HepG2 (cell line): Measurements from ENCODE around the gene NSMF.

Source experiments
- CEBPB ChIP-seq: IDR thresholded peaks from 2 replicates; pipeline ENCODE4 v1.6.1; 2011; ENCODE audit warnings: low read depth, low read length, improper control_type of control experiment, borderline replicate concordance
- CTCF ChIP-seq: sonication (generic); formaldehyde crosslinking; IDR thresholded peaks from 2 replicates; pipeline ENCODE4 v1.5.0; 2020; ENCODE audit warnings: mild to moderate bottlenecking, missing genetic modification reagents, moderate library complexity
- ETV6 ChIP-seq: sonication (generic); formaldehyde crosslinking; conservative IDR thresholded peaks from 2 replicates; pipeline ENCODE4 v1.4.0; 2020; ENCODE audit warnings: missing genetic modification reagents
- NFE2L1 ChIP-seq: sonication (generic); formaldehyde crosslinking; IDR thresholded peaks from 2 replicates; pipeline ENCODE4 v1.4.0; 2020; ENCODE audit warnings: missing genetic modification reagents, mild to moderate bottlenecking, borderline replicate concordance
- NR3C1 ChIP-seq: sonication (generic); formaldehyde crosslinking; IDR thresholded peaks from 2 replicates; pipeline ENCODE4 v1.4.0; 2020; ENCODE audit warnings: missing genetic modification reagents
- PRPF4 ChIP-seq: fragments of 200-400 bp; formaldehyde crosslinking; IDR thresholded peaks from 2 replicates; pipeline ENCODE4 v1.6.1; 2016; ENCODE audit warnings: low read length, low read depth; ENCODE audit not compliant: poor library complexity, severe bottlenecking
- YY1 ChIP-seq: IDR thresholded peaks from 2 replicates; pipeline ENCODE4 v1.6.1; 2011; ENCODE audit warnings: low read length, low read depth, moderate library complexity, mild to moderate bottlenecking; ENCODE audit not compliant: insufficient read depth, insufficient replicate concordance
- ZNF263 ChIP-seq: sonication (generic); formaldehyde crosslinking; IDR thresholded peaks from 2 replicates; pipeline ENCODE4 v1.4.0; 2020; ENCODE audit warnings: missing genetic modification reagents
- ZNF567 ChIP-seq: sonication (generic); formaldehyde crosslinking; IDR thresholded peaks from 2 replicates; pipeline ENCODE4 v1.8.1; 2023; ENCODE audit warnings: mild to moderate bottlenecking, missing genetic modification reagents, borderline replicate concordance

- no peak for TF ChIP-seq CTCF (CRISPR knock-in tag)
- no peak for TF ChIP-seq PRPF4
- TF ChIP-seq ZNF567 (CRISPR knock-in tag) = no peak
- no peak for TF ChIP-seq NR3C1 (CRISPR knock-in tag)
- TF ChIP-seq YY1 = no peak
- TF ChIP-seq NFE2L1 (CRISPR knock-in tag) = no peak
- no peak for TF ChIP-seq ZNF263 (CRISPR knock-in tag)
- no peak for TF ChIP-seq ETV6
- TF ChIP-seq CEBPB = no peak
Observed at GRCh38 chr9:137488327-137488653, 29.2 kb upstream of the NSMF start.
